Hepatocyte (in vitro differentiated cells): ENCODE results near the gene HOXD8.

Experiments
- EZH2 ChIP-seq: fragments of 200-600 bp; sonication (generic); IDR thresholded peaks from 2 replicates; pipeline ENCODE4 v1.6.1; 2016; ENCODE audit warnings: antibody characterized with exemption, mild to moderate bottlenecking, borderline replicate concordance
- EZH2phosphoT487 ChIP-seq: fragments of 200-600 bp; sonication (generic); IDR thresholded peaks from one replicate; pipeline ENCODE4 v1.6.1; 2018; ENCODE audit warnings: antibody characterized with exemption, mild to moderate bottlenecking, low read depth, moderate library complexity; ENCODE audit not compliant: unreplicated experiment, severe bottlenecking
- TF ChIP-seq, protein P1 (sequence below): fragments of 200-600 bp; sonication (generic); IDR thresholded peaks from 2 replicates; pipeline ENCODE4 v1.5.1; 2016; ENCODE audit warnings: antibody characterized with exemption, mild to moderate bottlenecking; ENCODE audit not compliant: poor library complexity

DNA sequence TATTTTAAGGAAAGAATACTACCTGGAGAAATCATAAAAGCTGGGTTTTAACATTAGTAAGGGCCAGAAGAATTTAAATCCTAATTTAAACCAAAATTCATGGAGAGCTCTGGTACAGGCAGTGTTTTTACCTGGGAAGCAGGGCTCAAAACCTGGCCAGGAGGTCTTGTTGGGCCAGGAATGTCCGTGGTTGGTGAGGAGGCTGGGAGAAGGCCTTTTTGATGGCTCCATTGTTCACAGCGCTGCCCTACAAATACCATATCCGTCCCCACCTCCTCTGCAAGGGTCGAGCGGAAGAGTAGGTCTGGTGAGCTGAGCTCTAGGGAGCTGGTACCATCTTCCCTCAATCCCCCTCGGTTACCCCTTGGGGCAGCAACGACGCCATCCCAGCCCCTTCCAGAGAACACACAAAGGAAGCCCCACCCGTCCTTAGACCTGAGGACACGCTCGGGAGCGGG lies 48.1 kb downstream of the HOXD8 start:
- TF ChIP-seq EZH2 (no peak), EZH2phosphoT487 (no peak)
- TF ChIP-seq, protein P1, sequence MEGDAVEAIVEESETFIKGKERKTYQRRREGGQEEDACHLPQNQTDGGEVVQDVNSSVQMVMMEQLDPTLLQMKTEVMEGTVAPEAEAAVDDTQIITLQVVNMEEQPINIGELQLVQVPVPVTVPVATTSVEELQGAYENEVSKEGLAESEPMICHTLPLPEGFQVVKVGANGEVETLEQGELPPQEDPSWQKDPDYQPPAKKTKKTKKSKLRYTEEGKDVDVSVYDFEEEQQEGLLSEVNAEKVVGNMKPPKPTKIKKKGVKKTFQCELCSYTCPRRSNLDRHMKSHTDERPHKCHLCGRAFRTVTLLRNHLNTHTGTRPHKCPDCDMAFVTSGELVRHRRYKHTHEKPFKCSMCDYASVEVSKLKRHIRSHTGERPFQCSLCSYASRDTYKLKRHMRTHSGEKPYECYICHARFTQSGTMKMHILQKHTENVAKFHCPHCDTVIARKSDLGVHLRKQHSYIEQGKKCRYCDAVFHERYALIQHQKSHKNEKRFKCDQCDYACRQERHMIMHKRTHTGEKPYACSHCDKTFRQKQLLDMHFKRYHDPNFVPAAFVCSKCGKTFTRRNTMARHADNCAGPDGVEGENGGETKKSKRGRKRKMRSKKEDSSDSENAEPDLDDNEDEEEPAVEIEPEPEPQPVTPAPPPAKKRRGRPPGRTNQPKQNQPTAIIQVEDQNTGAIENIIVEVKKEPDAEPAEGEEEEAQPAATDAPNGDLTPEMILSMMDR, result no peak
